GM19467 (cell line): ENCODE data around the gene KLK4.
"Not testable (repeated sequence)": the region's sequence is repeated elsewhere in the genome, so short reads cannot be mapped to it uniquely, and the experiment has no call there.

ENCODE experiments used
- ATAC-seq: cut with Tn5 transposase; IDR thresholded peaks from one replicate; pipeline ENCODE4 v1.9.1; 2021; ENCODE audit warnings: mild to moderate bottlenecking, moderate library complexity; ENCODE audit not compliant: unreplicated experiment

KLK4 gene

DNA sequence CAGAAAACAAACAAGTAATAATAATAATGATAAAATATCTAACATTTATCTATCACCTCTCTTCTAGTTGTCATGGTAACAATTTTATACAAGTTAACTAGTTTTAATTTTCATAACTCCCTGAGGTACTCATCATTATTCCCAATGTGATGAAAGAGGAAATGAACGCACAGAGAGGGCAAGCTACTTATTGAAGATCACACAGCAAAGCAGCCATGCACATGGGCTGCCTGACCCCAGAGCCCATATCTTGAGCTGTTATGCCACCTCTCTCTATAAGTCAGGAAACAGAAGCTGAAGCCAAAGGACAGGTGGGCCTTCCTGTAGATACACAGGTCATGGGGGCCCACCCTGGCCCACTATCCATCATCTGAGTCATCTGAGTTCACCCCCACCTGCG lies 4.9 kb upstream of the KLK4 start:
- no peak for ATAC-seq

DNA sequence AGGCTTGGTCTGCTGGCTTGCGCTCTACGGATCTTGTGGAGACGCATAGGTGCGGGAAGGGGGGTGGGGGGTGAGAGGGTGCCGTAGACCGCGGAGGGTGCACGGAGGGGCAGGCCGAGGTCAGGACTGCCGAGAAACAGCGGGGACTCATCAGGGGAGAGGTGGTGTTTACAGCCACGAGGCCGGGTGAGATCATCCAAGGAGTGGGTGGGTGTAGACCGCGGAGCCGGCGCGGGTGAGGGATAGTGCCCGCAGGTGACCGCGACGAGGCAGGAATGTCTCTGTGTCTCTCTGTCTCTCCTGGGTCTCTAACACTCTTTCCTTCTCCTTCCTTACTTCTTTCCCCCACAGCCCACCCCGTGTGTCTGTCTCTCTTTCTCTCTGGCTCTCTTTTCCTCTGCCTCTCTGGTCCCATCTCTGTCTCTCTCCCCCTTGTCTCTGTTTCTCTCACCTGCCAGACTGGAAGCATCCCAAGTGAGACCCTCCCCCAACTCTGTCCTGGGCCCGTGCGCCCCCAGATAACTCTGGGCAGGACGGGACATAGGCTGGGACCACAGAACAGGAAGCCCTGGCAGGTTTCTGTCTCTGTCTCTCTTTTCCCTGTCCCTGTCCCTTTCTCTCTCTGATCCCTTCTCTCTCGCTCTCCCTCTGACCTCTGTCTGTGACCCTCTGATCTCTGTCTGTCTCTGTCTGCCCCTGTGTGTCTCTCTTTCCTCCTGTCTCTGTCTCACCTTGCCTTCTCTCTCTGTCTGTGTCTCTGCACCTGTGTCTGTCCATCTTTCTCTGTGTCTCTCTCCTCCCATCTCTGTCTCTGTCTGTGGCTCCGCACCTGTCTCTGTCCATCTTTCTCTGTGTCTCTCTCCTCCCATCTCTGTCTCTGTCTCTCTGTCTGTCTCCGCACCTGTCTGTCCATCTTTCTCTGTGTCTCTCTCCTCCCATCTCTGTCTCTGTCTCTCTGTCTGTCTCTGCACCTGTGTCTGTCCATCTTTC lies 1.8 kb upstream of the KLK4 start:
- ATAC-seq = no peak

DNA sequence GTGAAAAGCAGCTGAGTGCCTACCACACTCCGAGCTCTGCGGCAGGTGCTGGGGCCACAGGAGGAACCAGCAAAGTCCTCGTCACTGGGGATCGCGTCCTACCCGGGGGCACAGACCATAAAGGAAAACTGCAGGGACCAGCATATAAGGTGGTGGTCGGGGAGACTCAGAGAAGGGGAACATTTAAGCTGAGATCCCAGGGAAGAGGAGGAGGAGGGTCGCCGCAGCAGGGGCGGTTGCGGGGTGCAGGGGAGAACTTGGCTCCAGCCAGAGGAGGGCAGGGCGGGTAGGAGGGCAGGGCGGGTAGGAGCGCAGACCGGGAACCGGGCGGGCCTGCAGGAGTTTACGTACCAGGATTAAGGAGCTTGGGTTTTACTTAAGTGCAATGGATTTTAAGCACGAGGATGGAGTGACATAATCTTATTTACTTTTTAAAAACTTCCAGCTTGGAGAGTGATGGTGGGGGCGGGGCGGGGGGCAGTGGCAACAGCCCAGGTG lies 956 bp upstream of the KLK4 start:
- ATAC-seq = no peak

DNA sequence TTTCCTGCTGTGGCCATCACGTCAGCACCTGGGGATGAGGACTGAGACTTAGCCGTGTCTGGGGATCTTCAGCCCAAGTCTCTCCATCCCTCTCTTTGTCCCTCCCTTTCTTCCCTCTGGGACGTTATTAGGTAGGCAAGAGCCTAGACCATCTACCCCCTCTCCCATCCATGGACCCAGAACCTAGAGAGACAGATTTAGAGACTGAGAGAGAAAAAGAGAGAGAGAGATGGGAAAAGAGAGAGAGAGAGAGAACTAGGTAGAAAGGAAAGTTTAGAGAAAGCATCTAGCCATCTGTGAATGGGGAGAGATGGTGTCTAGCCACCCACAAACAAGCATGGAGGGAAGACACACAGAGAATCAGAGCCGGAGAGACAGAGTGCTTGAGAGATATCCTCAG lies 473 bp downstream of the KLK4 start:
- no peak for ATAC-seq

DNA sequence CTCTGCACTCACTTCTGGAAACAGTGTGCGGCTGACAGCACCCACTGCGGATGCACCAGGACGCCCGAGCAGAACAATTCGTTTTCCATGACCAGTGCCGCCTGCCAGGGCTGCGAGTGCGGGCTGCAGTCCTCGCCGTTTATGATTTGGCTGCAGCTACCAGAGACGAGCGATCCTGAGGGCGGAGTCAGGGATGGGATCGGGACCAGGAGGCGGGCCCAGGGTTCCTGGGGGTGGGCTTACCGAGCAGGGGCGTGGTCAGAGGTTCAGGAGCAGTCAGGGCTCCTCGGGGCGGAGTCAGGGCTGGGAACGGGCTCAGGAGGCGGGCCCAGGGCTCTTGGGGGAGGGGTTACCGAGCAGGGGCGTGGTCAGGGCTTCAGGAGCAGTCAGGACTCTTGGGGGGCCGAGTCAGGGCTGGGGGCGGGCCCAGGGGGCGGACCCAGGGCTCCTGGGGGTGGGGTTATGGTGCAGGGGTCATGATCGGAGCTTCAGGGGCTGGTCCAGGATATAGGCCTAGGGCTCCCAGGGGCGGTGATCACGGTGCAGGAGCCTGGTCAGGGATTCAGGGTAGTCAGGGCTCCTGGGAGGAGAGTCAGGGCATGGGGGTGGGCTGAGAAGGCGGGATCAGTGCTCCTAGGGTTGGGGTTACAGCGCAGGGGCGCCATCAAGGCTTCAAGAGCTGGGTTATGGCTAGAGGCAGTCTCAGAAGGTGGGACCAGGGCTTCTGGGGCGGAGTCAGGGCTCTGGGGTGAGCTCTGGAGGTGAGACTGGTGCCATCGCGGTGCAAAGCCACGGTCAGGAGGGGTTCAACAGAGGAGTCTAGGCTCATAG lies 1.7 kb downstream of the KLK4 start:
- no peak for ATAC-seq

DNA sequence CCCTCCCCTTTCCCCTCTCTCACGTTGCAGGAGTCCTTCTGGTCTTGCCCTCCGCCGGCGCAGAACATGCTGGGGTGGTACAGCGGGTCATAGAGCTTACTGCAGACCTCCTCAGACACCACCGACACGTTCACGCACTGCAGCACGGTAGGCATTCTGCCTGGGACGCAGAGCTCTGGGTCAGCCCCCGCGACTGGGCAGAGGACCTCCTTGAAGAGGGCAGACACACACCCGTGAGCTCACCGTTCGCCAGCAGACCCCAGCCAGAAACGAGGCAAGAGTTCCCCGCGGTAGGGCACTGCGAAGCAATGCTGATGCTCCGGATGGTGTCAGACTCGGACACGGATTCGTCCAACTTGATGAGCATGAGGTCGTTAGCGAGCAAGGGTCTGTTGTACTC lies 2.9 kb downstream of the KLK4 start:
- ATAC-seq = no peak

DNA sequence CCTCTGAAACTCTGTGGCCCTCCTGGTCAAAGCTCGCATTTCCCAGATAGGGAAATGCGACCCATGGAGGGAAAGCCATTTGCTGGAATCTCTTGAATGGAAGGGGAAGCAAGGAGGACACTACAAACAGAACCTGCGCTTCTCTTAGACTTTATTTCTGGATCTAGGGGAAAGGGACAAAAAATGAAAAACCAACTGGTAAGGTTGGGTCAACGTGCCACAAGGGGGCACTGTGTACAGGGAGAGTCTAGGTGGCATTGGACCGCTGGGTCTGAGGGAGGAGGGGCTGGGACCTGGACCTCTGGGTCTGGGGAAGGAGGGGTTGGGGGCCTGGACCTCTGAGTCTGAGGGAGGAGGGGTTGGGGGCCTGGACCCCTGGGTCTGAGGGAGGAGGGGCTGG lies 5.0 kb downstream of the KLK4 start:
- no peak for ATAC-seq

DNA sequence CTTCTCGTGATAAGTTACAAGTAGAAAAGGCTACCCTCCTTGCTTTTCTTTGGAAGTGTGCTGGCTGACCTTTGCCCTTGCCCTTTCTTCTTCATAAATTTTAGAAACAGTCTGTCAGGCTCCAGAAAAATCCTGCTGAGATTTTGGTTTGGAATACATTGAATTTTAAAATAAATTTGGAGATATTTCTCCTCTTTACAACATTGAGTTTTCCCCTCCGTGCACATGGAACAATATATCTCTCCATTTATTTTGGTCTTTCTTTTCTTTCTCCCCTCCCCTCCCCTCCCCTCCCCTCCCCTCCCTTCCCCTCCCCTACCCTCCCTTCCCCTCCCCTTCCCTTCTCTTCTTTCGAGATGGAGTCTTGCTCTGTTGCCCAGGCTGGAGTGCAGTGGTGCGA lies 8.6 kb downstream of the KLK4 start:
- ATAC-seq = no peak

DNA sequence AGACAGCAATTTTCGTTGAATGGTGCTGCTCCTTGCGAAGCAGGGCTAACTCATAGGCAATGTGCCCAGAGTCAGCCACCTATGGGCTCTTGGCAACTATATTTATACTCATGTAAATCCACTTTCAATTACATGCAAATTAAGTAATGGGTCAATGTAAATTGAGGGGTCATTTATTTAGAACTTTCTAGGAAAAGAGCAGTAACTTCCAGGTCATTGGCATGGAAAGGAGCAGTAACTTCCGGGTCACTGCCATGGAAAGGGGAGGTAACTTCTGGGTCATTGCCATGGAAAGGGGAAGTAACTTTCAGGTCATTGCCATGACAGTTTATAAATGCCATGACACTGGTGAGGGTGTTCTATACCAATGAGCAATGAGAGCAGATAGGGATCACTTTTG lies 11.6 kb downstream of the KLK4 start:
- no peak for ATAC-seq

DNA sequence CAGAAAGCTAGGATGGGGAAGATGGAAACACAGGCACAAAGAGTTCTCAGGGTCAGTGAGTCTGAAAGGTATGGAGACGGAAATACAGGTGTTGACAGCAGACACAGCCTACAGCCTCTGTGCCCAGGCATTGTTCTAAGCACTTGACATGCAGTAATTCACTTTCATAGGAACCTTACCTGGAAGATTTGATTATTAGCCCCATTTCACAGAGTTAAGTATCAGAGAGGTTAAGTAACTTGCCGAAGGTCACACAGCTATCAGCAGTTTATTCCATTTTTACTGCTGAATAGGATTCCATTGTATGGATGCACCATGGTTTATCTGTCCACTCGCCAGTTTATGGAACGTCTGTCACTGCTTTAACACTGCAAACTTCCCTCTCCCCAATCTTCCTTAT lies 13.2 kb downstream of the KLK4 start:
- ATAC-seq = no peak

DNA sequence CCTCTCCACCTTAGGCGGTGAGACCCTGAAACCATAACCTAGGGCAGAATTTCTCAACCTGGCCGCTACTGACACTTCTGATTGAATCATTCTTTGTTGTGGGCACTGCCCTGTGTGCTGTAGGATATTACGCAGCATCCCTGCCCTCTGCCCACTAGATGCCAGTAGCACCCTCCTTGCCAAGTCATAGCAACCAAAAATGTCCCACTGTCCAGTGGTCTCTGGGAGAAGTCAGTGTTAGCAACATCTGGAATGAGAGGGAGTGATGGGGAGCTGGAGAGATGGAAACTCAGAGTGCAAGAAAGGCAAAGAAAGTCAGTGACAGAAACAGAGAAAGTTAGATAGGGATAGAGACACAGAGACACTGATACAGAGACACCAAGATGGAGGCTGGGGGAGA lies 13.6 kb downstream of the KLK4 start:
- ATAC-seq = no peak

DNA sequence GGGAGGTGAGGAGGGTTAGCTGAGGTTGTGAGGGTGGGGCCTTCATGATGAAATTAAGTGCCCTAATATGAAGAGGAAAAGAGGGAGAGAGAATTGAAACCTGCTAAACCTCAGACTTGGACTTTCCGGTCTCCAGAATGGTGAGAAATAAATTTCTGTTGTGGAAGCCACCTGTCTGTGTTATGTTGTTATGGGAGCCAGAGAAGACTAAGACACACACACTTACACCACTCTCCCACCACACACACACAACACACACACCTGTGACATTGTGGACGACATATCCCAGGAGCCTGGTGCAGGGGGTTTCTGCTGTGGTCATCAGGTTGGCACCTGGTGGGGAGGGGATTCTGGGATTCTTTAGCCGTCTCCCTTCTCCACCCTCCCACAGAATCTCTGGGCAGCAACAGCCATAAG lies 14.0 kb downstream of the KLK4 start:
- peak; percentile 9 for ATAC-seq

DNA sequence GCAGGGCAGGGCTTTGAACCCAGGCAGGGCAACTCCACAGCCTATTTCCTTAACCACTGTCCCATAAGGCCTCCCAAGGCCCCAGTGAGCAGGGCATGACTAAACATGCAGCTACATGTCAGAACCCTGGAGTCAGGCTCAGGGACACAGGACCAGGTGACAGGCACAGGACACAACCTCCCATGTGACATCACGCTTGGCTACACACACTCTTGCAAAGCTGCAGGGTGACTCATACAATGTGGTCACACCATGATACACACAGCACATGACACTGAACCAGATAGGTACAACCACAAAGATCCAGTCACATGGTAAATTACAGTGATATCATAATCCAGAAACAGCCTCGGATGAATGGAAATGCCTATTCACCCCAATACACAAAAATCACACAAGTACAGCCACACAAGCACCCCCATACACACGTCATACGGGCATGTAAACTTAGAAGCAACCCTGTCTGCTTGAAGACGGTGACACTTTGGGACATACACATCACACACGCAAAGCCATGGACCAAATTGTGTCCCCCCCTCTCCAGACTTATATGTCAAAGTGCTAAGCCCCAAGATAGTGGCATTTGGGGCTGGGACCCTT lies 14.5 kb downstream of the KLK4 start:
- peak; percentile 84 for ATAC-seq

DNA sequence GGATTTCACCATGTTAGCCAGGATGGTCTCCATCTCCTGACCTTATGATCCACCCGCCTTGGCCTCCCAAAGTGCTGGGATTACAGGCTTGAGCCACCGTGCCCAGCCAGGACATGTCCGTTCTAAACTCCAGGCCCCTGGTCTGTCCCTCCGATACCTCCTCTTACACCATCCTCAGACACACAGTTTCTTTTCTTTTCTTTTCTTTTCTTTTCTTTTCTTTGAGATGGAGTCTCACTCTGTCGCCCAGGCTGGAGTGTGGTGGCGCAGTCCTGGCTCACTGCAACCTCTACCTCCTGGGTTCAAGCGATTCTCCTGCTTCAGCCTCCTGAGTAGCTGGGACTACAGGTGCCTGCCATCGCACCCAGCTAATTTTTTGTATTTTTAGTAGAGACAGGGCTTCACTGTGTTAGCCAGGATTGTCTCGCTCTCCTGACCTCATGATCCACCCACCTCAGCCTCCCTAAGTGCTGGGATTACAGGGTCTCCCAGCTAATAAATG lies 15.1 kb downstream of the KLK4 start:
- ATAC-seq = not testable (repeated sequence)

DNA sequence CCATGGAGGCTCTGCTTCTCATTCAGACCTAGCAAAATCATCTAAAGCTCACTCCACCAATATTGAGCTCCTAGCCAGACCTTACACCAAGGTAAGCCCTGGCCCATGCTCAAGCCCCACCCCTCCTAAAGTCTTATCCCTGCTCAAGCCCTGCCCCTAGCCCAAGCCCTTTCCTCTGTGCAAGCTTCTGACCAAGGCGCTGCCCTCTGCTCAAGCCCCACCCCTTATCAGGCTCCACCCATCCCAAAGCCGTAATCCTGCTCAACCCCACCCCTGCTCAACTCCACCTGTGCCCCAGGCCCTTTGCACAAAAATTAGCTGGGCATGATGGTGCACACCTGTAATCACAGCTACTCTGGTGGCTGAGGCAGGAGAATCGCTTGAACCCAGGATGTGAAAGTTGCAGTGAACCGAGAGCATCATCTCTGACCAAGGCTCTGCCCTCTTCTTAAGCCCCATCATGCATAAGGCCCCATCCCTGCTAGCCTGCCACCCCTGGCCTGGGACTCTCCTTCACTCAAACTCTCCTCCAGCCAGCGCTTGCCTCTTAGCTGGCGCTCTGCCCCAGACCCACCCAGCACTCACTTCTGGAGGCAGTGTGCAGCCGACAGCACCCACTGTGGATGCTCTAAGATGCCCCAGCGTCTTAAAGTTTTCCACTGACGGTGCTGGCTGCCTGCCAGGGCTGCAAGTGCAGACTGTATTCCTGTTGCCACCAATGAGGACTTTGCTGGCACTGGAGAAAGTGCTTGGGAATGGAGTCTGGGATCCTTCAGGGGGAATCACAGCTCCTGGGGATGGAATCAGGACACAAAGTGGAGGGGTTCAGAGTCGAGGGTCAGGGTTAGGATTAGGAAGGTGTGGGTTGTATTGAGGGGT lies 16.5 kb downstream of the KLK4 start:
- no peak for ATAC-seq

DNA sequence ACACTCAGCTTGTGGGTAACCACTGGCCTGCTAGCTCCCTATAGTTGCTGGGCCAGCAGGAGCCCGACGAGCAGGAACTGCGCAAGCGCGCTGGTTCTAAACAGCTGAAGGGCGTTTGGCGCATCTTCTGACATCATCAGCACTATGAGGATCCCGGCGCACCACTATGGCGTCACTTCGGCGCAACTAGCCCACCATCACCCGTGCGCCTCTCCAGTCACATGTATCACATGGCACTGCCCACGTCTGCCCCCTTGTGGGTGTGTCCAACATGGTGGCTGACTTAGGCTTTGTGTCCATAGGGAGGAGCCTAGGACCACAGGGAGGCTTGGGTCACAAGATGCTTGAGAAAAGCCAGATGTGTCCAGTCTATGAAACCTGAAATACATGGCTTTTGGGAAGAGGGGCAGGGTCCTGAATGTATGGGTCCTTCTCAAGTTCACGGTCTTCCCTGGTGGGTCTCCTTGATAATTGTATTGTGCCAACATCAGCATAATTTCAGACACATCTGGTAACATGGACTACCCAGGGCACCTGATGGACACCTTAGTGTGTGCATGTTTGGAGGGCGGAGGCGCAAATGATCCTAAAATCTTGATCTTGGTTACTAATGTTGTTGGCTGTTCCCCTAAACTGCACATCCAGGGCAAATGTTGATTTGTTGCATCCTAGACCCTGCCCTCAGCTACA lies 18.0 kb downstream of the KLK4 start:
- no peak for ATAC-seq

DNA sequence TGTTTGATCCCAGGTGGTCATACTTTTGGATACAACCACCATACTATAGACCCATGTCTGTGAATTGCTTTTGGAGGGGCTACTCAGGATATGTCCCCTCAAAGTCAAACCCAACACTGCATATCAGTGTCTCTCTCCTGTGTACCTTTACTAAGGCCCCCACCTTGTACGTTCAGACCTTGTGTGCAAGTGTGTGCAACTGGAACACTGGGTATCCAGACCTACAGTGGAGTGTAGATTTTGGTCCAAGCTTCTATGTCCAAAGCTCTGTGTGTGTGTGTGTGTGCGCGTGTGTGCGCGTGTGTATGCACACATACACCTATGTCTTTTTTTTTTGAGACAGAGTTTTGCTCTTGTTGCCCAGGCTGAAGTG lies 20.0 kb downstream of the KLK4 start:
- ATAC-seq = no peak

DNA sequence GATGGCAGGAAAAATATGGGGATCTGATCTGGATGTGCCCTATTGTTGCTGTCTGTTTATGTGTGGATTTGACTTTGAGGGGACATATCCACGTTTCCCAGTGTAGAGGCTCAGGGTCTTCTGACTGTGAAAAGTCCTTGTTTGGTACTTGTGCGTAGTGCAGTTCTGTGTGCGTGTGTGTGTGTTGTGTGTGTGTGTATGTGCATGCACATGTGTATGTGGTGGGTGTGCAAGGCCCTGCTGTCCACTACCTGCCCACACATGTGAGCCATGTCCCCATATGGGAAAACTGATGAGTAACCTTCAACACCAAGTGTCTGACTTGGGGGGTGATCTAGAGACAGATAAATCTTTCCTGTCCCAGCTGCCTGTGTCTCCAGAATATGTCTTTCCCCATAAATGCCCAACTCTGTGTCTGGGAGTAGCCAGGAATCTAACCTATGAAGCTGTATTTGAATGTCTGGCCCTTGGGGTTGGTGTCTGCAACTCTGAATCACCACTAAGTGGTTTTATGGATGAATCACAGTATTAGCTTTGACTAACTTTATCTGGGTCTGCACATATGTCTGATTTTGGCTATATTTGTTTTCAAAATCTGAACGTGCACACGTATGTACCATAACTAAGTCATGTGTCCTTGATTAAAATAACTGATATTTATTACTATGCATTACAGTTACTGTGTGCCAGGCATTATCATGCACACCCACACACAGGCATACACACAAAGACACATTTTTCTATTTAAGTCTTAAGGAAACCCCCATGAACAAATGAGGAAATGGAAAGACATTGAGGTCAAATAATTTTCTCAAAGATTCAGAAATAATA lies 20.6 kb downstream of the KLK4 start:
- no peak for ATAC-seq

DNA sequence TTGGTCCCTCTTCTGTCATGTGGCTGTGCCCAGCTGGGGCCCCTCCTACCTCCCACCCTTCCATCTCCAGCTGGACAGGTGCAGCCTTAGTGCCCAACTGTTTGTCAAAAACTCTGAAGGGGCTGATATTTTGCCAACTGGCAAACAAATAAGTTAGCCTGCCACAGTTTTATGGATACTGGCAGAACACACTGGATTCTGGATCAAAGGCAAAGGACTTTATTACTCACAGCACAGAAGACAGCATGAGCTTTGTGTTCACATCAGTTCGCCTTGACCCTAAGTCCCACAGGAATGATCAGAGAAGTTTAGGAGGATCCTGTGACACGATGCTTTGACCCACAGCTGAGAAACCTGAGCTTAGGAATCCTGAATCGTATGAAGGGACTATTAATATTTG lies 21.6 kb downstream of the KLK4 start:
- no peak for ATAC-seq
